NT2/D1 (cell line): ENCODE data around the gene PEAK3.

Experiments used
- SUZ12 ChIP-seq: IDR thresholded peaks from 2 replicates; pipeline ENCODE4 v1.6.1; 2011; ENCODE audit not compliant: insufficient read length, insufficient read depth; ENCODE audit errors: extremely low read depth
- YY1 ChIP-seq: IDR thresholded peaks from 2 replicates; pipeline ENCODE4 v1.6.1; 2011; ENCODE audit not compliant: insufficient read length, insufficient read depth
- ZNF274 ChIP-seq: IDR thresholded peaks from 2 replicates; pipeline ENCODE4 v1.6.1; 2011; ENCODE audit warnings: mild to moderate bottlenecking, low read depth, low read length

DNA sequence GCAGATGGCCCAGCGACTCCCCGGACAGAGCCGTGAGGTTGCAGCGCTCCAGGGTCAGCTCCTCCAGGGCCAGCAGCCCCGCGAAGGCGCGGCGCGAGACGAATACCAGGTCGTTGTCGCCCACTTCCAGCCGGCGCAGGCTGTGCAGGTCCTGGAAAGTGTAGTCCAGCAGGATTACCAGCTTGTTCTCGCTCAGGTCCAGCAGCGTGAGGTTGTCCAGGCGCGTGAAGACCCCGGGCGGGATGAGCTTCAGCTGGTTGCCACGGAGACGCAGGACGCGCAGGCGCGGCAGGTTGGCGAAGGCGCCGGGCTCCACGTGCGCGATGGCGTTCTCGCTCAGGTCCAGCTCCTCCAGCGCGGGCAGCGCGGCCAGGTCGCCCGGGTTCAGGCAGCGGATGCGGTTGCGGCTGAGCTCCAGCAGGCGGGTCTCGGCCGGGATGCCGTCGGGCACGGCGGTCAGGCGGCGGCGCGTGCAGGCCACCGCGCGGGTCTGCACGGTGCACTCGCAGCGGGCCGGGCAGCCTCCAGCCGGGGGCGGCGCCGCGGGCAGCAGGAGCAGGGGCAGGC, 9.3 kb upstream of the PEAK3 start:
- TF ChIP-seq ZNF274 (no peak), YY1 (no peak), SUZ12 (peak; percentile 73)
